Calu3 (cell line): ENCODE results near the gene ATP5MK. TPM values are rescaled to one million over a fixed set of nuclear protein-coding genes. Genes with fewer than 3 reads are reported as not detected.
A peak's percentile ranks its signal among the peaks of the same experiment; 100 is the strongest.

Experiments
- BruUV-seq: library from RNA; stranded (reverse); fragments of 400-500 nt; replicated peaks from 2 replicates; lab custom pipeline; 2021; lab: Mats Ljungman, UMichigan
- CTCF ChIA-PET: fragments of 300-600 bp; sonication (Branson Sonifier 250); formaldehyde crosslinking; loops from one replicate; lab custom pipeline; 2022; ENCODE audit warnings: antibody characterized with exemption; lab: Charles Lee
- DNase-seq: peaks from one replicate; pipeline ENCODE4 v3.0.0; 2022
- H3K27ac Mint-ChIP-seq: one replicate; pipeline ENCODE4 v1.8.0; 2022; ENCODE audit warnings: mixed read lengths; ENCODE audit not compliant: unreplicated experiment
- H3K27me3 Mint-ChIP-seq: one replicate; pipeline ENCODE4 v1.8.0; 2022; ENCODE audit warnings: mixed read lengths; ENCODE audit not compliant: unreplicated experiment
- H3K36me3 Mint-ChIP-seq: one replicate; pipeline ENCODE4 v1.8.0; 2022; ENCODE audit warnings: mild to moderate bottlenecking, moderate library complexity, mixed read lengths; ENCODE audit not compliant: insufficient read depth, unreplicated experiment
- H3K4me1 Mint-ChIP-seq: one replicate; pipeline ENCODE4 v1.8.0; 2022; ENCODE audit warnings: mild to moderate bottlenecking, low read depth, mixed read lengths; ENCODE audit not compliant: unreplicated experiment
- H3K4me3 Mint-ChIP-seq: one replicate; pipeline ENCODE4 v1.8.0; 2022; ENCODE audit warnings: mild to moderate bottlenecking, low read depth, moderate library complexity, mixed read lengths; ENCODE audit not compliant: unreplicated experiment
- H3K9me3 Mint-ChIP-seq: one replicate; pipeline ENCODE4 v1.8.0; 2022; ENCODE audit warnings: low read depth, mixed read lengths; ENCODE audit not compliant: unreplicated experiment
- CTCF ChIP-seq: fragments of 200-600 bp; IDR thresholded peaks from one replicate; pipeline ENCODE4 v1.8.0; 2022; ENCODE audit warnings: antibody characterized with exemption; ENCODE audit not compliant: unreplicated experiment
- intact Hi-C: fragments of 100-400 bp; cut with micrococcal nuclease; formaldehyde crosslinking; loops from one replicate; pipeline ENCODE4 v1.10.0; 2022; ENCODE audit not compliant: unreplicated experiment
- total RNA-seq: library from RNA; stranded (reverse); gene quantifications from 2 replicates; pipeline ENCODE4 v1.2.3, GENCODE V29; 2022

ATP5MK gene
- total RNA-seq, 1 experiment from 2014 or later, result 203 TPM

GRCh38 chr10:103442031-103442461 is 45.8 kb upstream of the ATP5MK start:
- CTCF ChIA-PET, result no interaction called here
- Mint-ChIP-seq H3K4me3 (no peak overlapping the region), H3K27ac (no peak overlapping the region), H3K36me3 (peaks cover 30% of the 10 kb centered on the region), H3K27me3 (no peaks in the 10 kb centered on the region), H3K4me1 (no peaks in the 10 kb centered on the region), H3K9me3 (no peaks in the 10 kb centered on the region)
- intact Hi-C loops, result no loop called here
- DNase-seq, result no peak
- no peak for TF ChIP-seq CTCF
- no TSS peak for BruUV-seq

- Mint-ChIP-seq H3K36me3 (peaks cover 34% of the 10 kb centered on the region), H3K27me3 (no peaks in the 10 kb centered on the region), H3K4me1 (no peaks in the 10 kb centered on the region), H3K4me3 (no peak overlapping the region), H3K27ac (no peak overlapping the region), H3K9me3 (no peaks in the 10 kb centered on the region)
- no TSS peak for BruUV-seq
- CTCF ChIA-PET, result no interaction called here
- TF ChIP-seq CTCF, result no peak
- intact Hi-C loops, result no loop called here
- no peak for DNase-seq
Observed at GRCh38 chr10:103441611-103442010, 45.3 kb upstream of the ATP5MK start.

- TF ChIP-seq CTCF, result no peak
- no peaks in the 10 kb centered on the region for H3K9me3 Mint-ChIP-seq
- no peaks in the 10 kb centered on the region for H3K27me3 Mint-ChIP-seq
- H3K27ac Mint-ChIP-seq, result no peak overlapping the region
- H3K4me1 Mint-ChIP-seq, result no peaks in the 10 kb centered on the region
- CTCF ChIA-PET, result no interaction called here
- H3K4me3 Mint-ChIP-seq, result no peak overlapping the region
- DNase-seq, result no peak
- intact Hi-C loops, result no loop called here
- BruUV-seq, result no TSS peak
- peaks cover 38% of the 10 kb centered on the region for H3K36me3 Mint-ChIP-seq
Observed at GRCh38 chr10:103441206-103441605, 44.9 kb upstream of the ATP5MK start.

- peaks cover 39% of the 10 kb centered on the region for H3K36me3 Mint-ChIP-seq
- BruUV-seq, result TSS peak; percentile 26
- H3K9me3 Mint-ChIP-seq, result no peaks in the 10 kb centered on the region
- intact Hi-C loops, result no loop called here
- CTCF ChIA-PET, result no interaction called here
- no peaks in the 10 kb centered on the region for H3K4me1 Mint-ChIP-seq
- no peak for DNase-seq
- TF ChIP-seq CTCF, result no peak
- H3K27me3 Mint-ChIP-seq, result no peaks in the 10 kb centered on the region
- no peak overlapping the region for H3K4me3 Mint-ChIP-seq
- H3K27ac Mint-ChIP-seq, result no peak overlapping the region
Observed at GRCh38 chr10:103440416-103440815, 44.1 kb upstream of the ATP5MK start.
